HG02840 (cell line): ENCODE results near the gene SPHK1.
"Not testable (repeated sequence)": the region's sequence is repeated elsewhere in the genome, so short reads cannot be mapped to it uniquely, and the experiment has no call there.

ENCODE experiments used
- ATAC-seq: cut with Tn5 transposase; IDR thresholded peaks from one replicate; pipeline ENCODE4 v1.9.1; 2021; ENCODE audit warnings: mild to moderate bottlenecking, moderate library complexity, moderate number of reproducible peaks; ENCODE audit not compliant: unreplicated experiment, low FRiP score

Gene SPHK1

DNA sequence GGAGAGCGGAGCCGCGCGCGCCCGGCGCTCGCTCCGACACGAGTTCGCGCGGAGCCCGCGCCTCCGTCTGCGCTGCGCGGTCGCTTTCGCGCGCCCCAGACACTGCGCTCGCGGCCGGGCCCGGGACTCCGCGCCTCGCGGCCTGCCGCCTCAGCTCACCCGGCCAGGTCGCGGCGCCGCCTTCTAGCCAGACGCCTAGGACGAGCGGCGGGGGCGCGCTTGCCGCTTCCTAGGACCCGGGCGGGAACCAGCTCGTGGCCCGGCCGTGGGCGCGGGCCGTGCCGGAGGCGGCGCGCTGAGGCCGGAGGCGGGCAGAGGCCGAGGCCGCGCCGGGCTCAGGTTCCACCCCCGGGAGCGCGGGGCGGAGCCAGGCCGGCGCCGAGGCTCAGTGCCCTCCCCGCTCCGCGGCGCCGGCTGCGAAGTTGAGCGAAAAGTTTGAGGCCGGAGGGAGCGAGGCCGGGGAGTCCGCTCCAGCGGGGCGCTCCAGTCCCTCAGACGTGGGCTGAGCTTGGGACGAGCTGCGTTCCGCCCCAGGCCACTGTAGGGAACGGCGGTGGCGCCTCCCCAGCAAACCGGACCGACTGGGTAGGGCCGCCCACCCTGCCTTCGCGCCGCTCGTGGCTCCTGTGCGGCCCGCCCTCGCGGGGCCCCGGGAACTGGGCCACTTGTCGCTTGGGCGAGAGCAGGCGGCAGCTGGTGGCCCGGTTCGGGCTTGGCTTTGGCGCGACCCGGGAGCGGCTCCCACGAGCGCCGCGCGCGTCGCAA, at the start of gene SPHK1:
Gene SPHK1, plus strand, starts transcription at position 388 of the 765 bp plus-strand sequence. CDS start 1,036 bp downstream, outside the sequence.
- ATAC-seq = no peak

GRCh38 chr17:76335716-76336381, 48.6 kb upstream of the SPHK1 start:
- ATAC-seq = no peak

DNA sequence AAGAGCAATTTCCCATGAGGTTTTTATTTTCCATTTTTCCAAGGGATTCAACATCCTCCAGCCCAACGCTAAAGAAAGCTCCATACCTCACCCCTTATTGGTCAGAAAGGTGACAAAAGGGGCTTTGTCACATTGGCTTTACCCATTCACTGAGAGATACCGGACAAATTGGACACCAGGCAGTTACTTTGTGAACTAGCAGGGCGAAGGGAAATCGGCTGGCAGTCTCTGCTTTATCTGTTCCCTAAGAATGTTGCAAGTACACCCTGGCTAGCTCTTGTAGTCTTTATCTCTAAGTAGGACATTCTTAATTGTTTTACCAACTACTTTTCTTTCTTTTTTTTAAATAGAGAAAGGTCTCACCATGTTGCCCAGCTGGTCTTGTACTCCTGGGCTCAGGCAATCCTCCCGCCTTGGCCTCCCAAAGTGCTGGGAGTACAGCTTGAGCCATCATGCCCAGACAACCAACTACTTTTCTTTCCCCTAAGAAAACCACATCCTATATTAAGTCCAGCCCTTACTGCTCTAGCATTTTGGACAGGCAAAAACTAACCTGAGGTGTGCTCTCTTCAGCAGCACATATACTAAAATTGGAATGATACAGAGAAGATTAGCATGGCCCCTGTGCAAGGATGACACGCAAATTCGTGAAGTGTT, 47.5 kb upstream of the SPHK1 start:
- ATAC-seq = no peak

DNA sequence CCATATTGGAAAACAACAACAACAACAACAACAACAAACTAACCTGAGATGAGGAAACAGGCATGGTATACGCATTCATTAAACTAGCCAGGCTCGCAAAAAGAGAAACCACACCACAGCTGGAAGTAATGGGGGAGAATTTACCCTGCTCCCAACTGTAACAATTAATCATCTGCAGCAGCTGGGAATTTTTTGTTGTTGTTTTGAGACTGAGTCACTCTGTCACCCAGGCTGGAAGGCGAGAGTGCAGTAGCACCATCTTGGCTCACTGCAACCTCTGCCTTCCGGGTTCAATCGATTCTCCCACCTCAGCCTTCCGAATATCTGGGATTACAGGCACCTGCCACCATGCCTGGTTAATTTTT, 47.0 kb upstream of the SPHK1 start:
- ATAC-seq = no peak

DNA sequence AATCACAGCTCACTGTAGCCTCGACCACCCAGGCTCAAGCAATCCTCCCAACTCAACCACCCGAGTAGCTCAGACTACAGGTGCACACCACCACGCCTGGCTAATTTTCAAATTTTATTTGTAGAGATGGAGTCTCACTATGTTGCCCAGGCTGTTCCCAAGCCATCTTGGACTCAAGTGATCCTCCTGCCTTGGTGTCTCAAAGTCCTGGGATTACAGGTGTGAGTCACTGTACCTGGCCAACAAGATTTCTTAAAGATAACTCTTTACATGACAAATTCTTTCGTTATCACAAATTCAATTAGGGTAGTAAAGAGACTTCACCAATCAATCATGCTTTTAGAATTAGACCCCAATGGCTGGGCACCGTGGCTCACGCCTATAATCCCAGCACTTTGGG, 43.1 kb upstream of the SPHK1 start:
- ATAC-seq = no peak

DNA sequence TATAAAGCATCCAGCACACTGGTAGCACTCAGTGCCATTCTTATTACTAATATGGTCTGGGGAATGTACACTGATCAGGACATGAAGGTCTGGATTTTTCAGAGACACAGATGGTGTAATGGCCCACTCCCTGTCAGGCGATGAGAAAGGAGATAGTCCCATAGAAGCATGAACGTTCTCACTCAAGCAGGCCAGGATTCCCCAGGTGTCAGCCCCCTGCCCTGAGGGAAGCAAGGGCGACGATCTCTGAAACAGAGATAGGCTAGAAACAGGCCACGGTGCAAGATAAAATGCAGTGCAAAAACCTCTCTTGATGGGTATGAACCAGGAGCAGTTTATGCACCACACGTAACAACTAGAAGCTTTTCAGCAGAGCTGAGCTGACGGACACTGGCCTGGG, 41.3 kb upstream of the SPHK1 start:
- no peak for ATAC-seq

DNA sequence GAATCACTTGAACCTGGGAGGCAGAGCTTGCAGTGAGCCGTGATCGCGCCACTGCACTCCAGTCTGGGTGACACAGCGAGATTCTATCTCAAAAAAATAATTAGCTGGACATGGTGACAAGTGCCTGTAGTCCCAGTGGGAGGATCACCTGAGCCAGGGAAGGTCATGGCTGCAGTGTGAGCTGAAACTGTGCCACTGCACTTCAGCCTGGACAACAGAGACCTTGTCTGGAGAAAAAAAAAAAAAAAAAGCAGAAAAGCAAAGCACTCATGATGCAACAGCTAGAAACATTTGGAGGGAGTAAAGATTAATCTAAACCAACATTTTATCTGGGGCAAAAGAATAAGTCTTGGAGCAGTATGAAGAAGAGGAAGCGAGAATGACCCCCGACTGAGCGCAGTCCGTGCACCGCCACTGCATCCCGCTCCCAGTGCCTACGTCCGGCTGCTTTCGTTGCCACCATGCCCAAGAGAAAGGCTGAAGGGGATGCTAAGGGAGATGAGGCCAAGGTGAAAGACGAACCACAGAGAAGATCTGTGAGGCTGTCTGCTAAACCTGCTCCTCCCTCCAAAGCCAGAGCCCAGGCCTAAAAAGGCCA, 38.9 kb upstream of the SPHK1 start:
- ATAC-seq = no peak

DNA sequence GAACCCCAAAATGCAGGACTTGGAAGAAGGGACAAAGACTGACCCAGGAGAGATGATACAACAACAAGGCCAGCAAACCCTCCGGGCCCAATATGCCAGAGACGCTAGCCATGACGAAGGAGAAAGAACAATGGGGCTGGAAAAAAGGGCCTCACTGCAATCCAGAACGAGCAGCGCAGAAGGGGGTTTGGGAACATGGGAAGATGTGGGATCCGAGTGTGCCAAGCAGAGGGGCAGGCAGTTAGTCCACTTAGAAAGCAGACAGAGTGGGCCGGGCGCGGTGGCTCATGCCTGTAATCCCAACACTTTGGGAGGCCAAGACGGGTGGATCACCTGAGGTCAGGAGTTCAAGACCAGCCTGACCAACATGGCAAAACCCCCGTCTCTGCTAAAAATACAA, 37.5 kb upstream of the SPHK1 start:
- not testable (repeated sequence) for ATAC-seq

DNA sequence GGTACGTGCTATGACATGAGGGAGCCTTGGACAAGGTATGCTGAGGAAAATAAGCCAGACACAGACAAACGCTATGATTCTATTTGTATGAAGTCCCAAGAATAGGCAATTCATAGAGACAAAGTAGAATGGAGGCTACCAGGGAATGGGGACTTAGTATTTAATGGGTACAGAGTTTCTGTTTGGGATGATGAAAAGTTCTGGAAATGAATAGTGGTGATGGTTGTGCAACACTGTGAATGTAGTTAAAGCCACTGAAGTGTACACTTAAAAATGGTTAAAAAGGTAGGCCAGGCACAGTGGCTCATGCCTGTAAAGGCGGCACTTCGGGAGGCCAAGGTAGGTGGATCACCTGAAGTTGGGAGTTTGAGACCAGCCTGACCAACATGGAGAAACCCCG, 33.9 kb upstream of the SPHK1 start:
- ATAC-seq = no peak

DNA sequence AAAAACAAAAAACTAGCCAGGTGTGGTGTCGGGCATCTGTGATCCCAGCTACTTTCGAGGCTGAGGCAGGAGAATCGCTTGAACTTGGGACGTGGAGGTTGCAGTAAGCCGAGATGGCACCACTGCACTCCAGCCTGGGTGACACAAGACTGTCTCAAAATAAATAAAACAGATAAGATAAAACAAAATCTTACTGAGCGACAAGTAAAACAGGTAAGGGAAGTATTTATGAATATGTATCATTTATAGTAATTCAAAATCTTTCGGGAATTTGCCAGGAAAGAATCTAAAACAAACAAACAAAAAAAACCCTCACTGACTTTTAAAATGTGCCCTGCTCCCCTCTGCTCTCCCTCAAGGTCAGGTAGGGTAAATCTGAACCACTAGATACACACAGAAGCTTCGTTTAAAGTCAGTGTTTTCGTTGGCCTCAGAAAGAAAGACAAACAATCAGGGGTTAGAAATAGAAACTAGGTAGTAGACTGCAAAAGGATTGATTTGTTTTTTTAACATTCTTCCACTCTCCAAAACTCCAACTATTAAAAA, 32.8 kb upstream of the SPHK1 start:
- no peak for ATAC-seq

GRCh38 chr17:76353004-76353598, 31.3 kb upstream of the SPHK1 start:
- peak; percentile 28 for ATAC-seq

DNA sequence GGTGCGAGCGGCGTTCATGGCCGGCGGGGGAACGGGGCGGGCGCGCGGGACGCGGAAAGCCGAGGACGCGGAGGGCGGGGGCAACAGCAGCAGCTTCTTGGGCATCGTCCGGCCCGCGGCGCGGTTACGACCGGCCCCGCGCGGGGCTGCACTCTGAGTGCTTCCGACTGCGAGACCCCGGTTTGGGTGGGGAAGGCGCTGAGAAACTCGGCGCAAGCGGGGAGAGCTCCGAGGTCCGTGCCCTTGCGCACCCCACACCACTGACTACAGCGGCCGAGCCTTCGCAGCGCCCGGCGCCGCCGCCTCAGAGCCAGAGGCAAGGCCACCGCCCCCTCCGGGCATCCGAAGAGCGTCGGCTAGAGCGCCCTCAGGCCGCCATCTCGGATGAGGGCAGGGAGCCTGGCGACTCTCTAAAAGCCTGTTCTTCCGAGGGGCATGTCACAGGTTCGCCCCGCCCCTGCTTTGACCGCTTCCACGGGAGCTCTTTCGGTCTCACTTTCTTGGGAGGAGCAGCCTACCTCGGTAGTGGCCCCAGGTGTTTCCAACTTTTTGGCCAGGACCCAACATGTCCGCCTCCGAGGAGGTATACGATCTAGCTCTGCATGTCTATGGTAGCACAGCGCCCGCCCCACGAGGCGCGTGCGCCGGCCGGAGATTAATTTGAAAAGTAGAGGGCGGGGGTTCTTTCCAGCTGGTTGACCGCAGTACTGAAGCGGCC, 30.7 kb upstream of the SPHK1 start, which contains the start of gene PRPSAP1:
Gene PRPSAP1, minus strand, starts transcription at position 318 of the 718 bp plus-strand sequence. Its CDS starts 213 bp downstream, at position 105.
- peak; percentile 81 for ATAC-seq

DNA sequence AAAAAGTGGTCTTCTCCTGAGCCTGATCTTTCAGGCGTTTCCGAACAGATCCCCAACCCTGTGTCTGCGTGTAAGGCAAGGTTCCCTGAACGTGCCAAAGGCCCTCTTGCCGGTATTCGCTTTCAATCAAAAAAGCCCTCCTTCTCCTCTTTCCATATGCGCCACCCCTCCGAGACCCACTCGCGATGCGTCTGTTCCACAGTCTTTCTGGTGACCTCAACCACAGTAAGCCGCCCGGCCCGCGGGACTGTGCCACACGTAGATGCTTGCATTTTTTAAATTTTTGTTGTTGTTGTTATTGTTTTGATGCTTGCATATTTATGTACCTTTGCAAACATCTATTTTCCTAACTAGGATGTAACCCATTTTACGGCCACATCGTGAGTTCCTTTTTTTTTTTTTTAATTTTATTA, 30.1 kb upstream of the SPHK1 start:
- peak; percentile 8 for ATAC-seq

GRCh38 chr17:76354747-76355310, 29.6 kb upstream of the SPHK1 start:
- no peak for ATAC-seq

GRCh38 chr17:76356803-76357456, 27.5 kb upstream of the SPHK1 start:
- no peak for ATAC-seq

- no peak for ATAC-seq
Observed at GRCh38 chr17:76357597-76358158, 26.7 kb upstream of the SPHK1 start.

DNA sequence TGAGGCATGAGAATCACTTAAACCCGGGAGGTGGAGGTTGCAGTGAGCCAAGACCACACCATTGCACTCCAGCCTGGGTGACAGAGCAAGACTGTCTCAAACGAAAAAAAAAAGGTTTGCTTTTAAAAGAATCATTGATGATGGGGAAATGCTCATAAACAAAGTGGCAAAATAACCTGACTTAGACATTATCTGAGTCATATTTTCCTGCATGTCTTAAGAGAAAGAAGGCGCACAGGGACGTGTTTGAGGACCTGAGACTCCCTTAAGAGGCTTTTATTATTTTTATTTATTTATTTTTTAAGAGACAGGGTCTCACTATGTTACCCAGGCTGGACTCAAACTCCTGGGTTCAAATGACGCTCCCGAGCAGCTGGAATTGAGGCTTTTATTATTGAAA, 25.0 kb upstream of the SPHK1 start:
- no peak for ATAC-seq

DNA sequence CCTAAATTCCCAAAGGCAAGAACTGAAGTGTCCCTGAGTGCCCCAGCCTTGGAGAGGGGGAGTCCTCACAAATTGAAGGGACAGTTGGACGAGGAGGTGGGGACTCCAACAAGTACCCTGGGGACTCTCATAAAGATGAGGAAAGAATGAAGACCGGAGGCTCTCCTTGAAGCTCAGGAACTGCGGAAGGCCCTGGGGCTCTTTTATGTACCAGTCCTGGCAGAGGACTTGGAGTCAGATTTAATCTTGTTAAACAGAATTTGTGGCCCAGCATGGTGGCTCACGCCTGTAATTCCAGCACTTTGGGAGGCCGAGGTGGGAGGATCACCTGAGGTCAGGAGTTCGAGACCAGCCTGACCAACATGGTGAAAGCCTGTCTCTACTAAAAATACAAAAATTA, 24.6 kb upstream of the SPHK1 start:
- ATAC-seq = not testable (repeated sequence)

DNA sequence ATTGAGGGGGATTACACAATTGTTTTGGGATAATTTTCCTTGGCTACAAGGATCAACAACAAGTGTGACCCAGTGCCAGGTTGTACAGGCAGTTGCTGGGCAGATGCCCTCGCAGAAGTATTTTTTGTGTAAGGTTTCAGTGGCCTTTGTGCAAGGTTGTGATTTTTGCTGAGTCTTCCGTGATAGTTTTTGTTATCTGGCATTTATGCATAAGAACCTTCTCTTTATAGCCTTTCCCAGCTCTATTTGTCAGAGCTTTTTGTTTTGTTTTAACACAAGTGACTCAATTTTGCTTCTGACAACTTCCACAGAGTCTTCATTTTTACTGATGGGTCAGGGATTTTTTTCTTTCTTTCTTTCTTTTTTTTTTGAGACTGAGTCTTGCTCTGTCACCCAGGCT, 23.9 kb upstream of the SPHK1 start:
- no peak for ATAC-seq
